PFSK-1 (cell line): ENCODE measurements around the gene ITGB1BP2.

Experiments
- FOXP2 ChIP-seq: optimal IDR thresholded peaks from 2 replicates; pipeline ENCODE3; 2011; ENCODE audit warnings: borderline replicate concordance, control low read depth, inconsistent platforms; ENCODE audit not compliant: insufficient read depth; ENCODE audit errors: extremely low read length, extremely low read depth
- POLR2AphosphoS5 ChIP-seq: IDR thresholded peaks from 2 replicates; pipeline ENCODE4 v1.6.1; 2012; ENCODE audit warnings: low read depth, mild to moderate bottlenecking, control low read depth, low read length, moderate library complexity
- SIN3A ChIP-seq: IDR thresholded peaks from 2 replicates; pipeline ENCODE4 v1.6.1; 2012; ENCODE audit warnings: mild to moderate bottlenecking, low read length, moderate library complexity, borderline replicate concordance; ENCODE audit not compliant: insufficient read depth
- TAF1 ChIP-seq: IDR thresholded peaks from 2 replicates; pipeline ENCODE4 v1.6.1; 2012; ENCODE audit warnings: low read length, control low read depth, borderline replicate concordance; ENCODE audit not compliant: insufficient read depth
- TF ChIP-seq, protein P1 (sequence below), 2 experiments: IDR thresholded peaks; 2 replicates each; pipeline versions ENCODE4 v1.6.1 to v1.8.0; 2011 to 2012; ENCODE audit warnings: low read depth in 2 of 2, low read length in 2 of 2, control low read depth in 1 of 2, inconsistent platforms in 1 of 2, mild to moderate bottlenecking in 1 of 2, moderate library complexity in 1 of 2; ENCODE audit not compliant: insufficient read depth in 1 of 2

ITGB1BP2 gene

DNA sequence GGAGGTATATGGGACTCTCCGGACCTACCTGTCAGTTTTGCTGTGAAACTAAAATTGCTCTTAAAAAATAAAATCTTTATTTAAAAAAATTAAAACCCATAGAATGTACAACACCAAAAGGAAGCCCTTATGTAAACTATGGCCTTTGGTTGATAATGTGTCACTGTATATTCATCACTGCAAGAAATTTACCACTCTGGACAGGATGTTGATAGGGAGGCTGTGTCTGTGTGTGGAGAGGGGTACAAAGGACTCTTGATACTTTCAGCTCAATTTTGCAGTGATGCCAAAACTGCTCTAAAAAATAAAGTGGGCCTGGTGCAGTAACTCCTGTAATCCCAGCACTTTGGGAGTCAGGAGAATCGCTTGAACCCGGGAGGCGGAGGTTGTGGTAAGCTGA is 44.7 kb upstream of the ITGB1BP2 start:
- TF ChIP-seq FOXP2 (no peak), POLR2AphosphoS5 (no peak), SIN3A (no peak), TAF1 (no peak)
- TF ChIP-seq, protein P1, sequence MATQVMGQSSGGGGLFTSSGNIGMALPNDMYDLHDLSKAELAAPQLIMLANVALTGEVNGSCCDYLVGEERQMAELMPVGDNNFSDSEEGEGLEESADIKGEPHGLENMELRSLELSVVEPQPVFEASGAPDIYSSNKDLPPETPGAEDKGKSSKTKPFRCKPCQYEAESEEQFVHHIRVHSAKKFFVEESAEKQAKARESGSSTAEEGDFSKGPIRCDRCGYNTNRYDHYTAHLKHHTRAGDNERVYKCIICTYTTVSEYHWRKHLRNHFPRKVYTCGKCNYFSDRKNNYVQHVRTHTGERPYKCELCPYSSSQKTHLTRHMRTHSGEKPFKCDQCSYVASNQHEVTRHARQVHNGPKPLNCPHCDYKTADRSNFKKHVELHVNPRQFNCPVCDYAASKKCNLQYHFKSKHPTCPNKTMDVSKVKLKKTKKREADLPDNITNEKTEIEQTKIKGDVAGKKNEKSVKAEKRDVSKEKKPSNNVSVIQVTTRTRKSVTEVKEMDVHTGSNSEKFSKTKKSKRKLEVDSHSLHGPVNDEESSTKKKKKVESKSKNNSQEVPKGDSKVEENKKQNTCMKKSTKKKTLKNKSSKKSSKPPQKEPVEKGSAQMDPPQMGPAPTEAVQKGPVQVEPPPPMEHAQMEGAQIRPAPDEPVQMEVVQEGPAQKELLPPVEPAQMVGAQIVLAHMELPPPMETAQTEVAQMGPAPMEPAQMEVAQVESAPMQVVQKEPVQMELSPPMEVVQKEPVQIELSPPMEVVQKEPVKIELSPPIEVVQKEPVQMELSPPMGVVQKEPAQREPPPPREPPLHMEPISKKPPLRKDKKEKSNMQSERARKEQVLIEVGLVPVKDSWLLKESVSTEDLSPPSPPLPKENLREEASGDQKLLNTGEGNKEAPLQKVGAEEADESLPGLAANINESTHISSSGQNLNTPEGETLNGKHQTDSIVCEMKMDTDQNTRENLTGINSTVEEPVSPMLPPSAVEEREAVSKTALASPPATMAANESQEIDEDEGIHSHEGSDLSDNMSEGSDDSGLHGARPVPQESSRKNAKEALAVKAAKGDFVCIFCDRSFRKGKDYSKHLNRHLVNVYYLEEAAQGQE (IDR thresholded peaks at IDR 0.05; ENCODE audit: insufficient read depth in 1 of 2, low read depth in 2 of 2, low read length in 2 of 2), result no peak

DNA sequence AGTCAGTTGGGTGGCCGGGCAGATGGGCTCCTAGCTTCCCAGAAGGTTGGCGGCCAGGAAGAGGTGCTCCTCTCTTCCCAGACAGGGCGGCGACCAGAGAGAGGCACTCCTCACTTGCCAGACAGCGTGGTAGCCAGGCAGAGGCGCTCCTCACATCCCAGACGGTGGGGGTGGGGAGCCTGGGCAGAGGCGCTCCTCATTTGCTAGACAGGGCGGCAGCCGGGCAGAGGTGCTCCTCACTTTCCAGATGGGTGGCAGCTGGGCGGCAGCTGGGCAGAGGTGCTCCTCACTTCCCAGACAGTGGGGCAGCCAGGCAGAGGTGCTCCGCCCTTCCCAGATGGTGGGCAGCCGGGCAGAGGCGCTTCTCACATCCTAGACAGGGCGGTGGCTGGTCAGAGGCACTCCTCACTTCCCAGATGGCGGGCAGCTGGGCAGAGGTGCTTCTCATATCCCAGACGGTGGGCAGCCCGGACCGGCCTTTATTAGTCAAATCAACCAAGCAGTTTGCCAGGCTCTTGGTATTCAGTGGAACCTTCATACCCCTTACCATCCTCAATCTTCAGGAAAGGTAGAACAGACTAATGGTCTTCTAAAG is 31.7 kb upstream of the ITGB1BP2 start:
- TF ChIP-seq, protein P1 (IDR thresholded peaks at IDR 0.05; ENCODE audit: insufficient read depth in 1 of 2, low read depth in 2 of 2, low read length in 2 of 2), result no peak
- TF ChIP-seq POLR2AphosphoS5, result no peak
- TF ChIP-seq FOXP2, result no peak
- TF ChIP-seq TAF1, result no peak
- no peak for TF ChIP-seq SIN3A

DNA sequence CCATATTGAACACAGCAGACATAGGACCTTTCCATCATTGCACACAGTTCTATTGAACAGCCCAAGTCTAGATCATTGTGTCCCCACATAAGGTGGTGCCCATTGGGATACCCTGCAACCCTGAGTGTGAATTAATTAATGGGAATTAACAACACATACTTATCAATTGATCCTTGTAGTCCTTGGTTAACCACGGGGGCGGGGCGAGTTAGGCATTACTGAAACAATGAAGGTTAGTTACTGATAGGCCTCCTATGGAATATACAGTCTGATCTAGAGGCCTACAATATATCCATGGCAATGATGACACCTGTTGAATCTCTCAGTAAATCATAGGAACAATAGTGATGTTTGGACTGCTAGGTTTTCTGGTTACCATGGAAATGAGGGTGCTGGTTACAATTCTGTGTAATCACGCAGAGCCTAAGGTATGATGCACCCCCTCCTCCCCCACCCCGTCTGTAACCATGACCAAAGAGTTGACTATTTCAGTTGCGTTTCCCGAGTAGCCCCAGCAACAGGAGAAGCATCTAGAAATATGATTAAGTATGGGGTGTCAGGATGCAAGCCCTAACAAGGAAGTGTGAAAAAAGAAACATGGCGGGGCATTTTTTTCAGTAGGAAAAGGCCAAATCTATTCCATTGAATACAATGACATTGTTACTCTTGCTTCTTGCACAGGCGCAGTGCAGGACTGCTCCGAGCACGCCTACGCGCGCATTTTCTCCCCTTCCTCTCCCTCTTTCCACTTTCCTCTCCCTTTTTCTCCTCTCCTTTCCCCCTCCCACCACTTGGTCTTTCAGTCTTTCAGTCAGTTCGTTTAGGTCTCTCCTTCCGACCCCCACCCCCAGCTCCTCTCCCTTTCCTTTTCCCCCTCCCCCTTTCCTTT is 18.8 kb upstream of the ITGB1BP2 start:
- TF ChIP-seq, protein P1 (IDR thresholded peaks at IDR 0.05; ENCODE audit: insufficient read depth in 1 of 2, low read depth in 2 of 2, low read length in 2 of 2), result no peak
- TF ChIP-seq TAF1, result no peak

DNA sequence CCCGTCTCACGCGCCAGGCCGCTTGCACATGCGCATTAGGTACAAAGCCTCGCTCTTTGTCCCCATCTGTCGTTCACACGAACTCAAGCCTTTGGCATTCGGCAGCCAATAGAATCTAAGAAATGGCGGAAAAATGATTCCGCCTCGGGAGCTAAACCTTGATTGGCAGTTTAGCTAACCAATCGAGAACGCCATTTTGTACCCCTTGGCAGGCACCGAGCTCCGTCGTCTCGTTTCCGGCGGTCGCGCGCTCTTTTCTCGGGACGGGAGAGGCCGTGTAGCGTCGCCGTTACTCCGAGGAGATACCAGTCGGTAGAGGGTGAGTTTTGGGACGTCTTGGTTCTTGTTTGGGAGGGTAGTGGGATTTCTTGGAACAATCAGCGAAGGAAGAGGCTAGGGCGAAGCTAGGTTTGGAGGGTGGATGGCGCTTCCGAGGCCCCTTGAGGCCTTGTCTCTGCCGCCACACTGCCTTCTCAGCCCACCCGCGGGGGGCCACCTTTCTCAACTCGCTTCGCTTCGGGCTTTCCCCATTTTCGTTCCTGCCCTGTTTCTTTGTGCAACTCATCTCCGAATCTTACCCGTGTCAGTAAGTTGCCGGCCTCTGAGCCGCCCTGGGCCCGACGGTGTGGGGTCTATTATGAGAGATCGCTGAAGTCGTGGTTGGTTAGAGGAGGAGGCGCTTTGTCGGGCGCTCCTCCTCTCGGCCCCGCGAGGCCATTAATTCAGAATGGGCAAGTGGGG is 18.0 kb upstream of the ITGB1BP2 start, which contains the start of gene NONO:
Gene NONO, plus strand, starts transcription at position 233 of the 741 bp plus-strand sequence. CDS start 7,003 bp downstream, outside the sequence.
- no peak for TF ChIP-seq FOXP2
- TF ChIP-seq SIN3A, result no peak
- peak; percentile 79 for TF ChIP-seq POLR2AphosphoS5
- peak; percentile 70 for TF ChIP-seq TAF1
- TF ChIP-seq, protein P1 (IDR thresholded peaks at IDR 0.05; ENCODE audit: insufficient read depth in 1 of 2, low read depth in 2 of 2, low read length in 2 of 2), result no peak
